GM13976 (cell line): ENCODE measurements around the gene TGFB3.

ENCODE experiments used
- DNase-seq: peaks from one replicate; pipeline ENCODE4 v3.0.0; 2012; ENCODE audit warnings: low spot score
- in situ Hi-C: fragments of 300-500 bp; cut with MboI; formaldehyde crosslinking; loops from one replicate; pipeline ENCODE4 v1.12.0; 2022; ENCODE audit warnings: low sequenced_read_pairs, mixed read lengths, inconsistent platforms; ENCODE audit not compliant: unreplicated experiment
- TF ChIP-seq, protein P1 (sequence below): IDR thresholded peaks from 2 replicates; pipeline ENCODE4 v1.5.1; 2012; ENCODE audit warnings: borderline replicate concordance, mild to moderate bottlenecking; ENCODE audit not compliant: insufficient read depth; ENCODE audit errors: extremely low read depth, missing control alignments, control extremely low read depth

TGFB3 gene

GRCh38 chr14:75981426-75982265 is at the start of gene TGFB3:
TSS of gene TGFB3 (minus strand) at chr14:75981995. CDS start at chr14:75980893, 1,102 bp downstream.
- peak; percentile 89 for DNase-seq
- in situ Hi-C loops, result loop anchor here (10.0 kb wide), 1 partner anchor 267 kb away; no protein-coding TSS in a partner anchor
- TF ChIP-seq, protein P1, sequence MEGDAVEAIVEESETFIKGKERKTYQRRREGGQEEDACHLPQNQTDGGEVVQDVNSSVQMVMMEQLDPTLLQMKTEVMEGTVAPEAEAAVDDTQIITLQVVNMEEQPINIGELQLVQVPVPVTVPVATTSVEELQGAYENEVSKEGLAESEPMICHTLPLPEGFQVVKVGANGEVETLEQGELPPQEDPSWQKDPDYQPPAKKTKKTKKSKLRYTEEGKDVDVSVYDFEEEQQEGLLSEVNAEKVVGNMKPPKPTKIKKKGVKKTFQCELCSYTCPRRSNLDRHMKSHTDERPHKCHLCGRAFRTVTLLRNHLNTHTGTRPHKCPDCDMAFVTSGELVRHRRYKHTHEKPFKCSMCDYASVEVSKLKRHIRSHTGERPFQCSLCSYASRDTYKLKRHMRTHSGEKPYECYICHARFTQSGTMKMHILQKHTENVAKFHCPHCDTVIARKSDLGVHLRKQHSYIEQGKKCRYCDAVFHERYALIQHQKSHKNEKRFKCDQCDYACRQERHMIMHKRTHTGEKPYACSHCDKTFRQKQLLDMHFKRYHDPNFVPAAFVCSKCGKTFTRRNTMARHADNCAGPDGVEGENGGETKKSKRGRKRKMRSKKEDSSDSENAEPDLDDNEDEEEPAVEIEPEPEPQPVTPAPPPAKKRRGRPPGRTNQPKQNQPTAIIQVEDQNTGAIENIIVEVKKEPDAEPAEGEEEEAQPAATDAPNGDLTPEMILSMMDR, result no peak

- in situ Hi-C loops, result no loop called here
- DNase-seq, result no peak
- TF ChIP-seq, protein P1, result no peak
These were observed 42.6 kb upstream of the TGFB3 start for GRCh38 chr14:76024211-76024907.

GRCh38 chr14:76023757-76024156 is 42.0 kb upstream of the TGFB3 start:
- in situ Hi-C loops, result no loop called here
- TF ChIP-seq, protein P1, result no peak
- no peak for DNase-seq

GRCh38 chr14:76022991-76023390 is 41.2 kb upstream of the TGFB3 start:
- TF ChIP-seq, protein P1, result no peak
- in situ Hi-C loops, result no loop called here
- DNase-seq, result no peak

DNA sequence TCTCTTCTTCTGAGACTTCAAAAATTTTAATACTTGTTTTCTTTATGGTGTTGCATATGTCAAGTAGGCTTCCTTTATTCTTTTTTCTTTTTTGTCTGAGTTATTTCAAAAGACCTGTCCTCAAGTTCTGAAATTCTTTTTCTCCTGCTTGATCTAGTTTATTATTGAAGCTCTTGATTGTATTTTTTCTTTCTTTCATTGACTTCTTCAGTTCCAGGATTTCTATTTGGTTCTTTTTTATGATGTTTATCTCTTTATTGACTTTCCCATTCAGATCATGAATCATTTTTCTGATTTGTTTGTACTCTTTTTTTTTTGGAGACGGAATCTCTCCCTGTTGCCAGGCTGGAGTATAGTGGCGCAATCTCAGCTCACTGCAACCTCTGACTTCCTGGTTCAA is 37.9 kb upstream of the TGFB3 start:
- DNase-seq, result no peak
- in situ Hi-C loops, result no loop called here
- TF ChIP-seq, protein P1, result no peak

DNA sequence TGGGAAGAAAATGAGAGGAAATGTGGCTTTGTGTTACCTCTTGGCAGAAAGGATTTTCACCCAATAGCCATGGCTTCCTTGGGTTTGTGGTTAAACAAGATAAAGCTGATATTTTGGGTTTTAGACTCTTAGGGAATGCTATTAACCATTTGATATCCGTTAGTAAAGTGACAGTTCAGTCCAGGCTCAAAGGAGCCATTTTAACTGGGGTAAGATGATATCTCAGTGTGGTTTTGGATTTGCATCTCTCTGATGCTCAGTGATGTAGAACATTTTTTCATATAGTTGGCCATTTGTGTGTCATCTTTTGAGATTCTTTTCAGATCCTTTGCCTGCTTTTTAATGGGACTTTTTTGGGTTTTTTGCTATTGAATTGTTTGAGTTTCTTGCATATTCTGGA is 33.9 kb upstream of the TGFB3 start:
- in situ Hi-C loops, result no loop called here
- TF ChIP-seq, protein P1, result no peak
- no peak for DNase-seq
